BJ (cell line): ENCODE results near the gene CMSS1. TPM values are rescaled to one million over a fixed set of nuclear protein-coding genes. Genes with fewer than 3 reads are reported as not detected.

Experiments used
- CTCF ChIA-PET: fragments of 350-600 bp; formaldehyde crosslinking; extraction: SDS; loops from one replicate; lab custom pipeline; 2021; ENCODE audit warnings: antibody characterized with exemption, inconsistent platforms; lab: Yijun Ruan, JAX
- POLR2A ChIA-PET: fragments of 300-600 bp; sonication (Branson Sonifier 250); formaldehyde crosslinking; extraction: SDS; loops from one replicate; lab custom pipeline; 2021; ENCODE audit warnings: antibody characterized with exemption; lab: Charles Lee
- DNase-seq: peaks from one replicate; pipeline ENCODE4 v3.0.0-alpha.2; 2011; ENCODE audit warnings: low read depth
- H3K27me3 ChIP-seq: 2 replicates; pipeline ENCODE4 v1.6.0; 2011; ENCODE audit warnings: low read length; ENCODE audit not compliant: control insufficient read depth, insufficient read depth
- H3K36me3 ChIP-seq: 2 replicates; pipeline ENCODE4 v1.5.1; 2011; ENCODE audit warnings: low read length; ENCODE audit not compliant: control insufficient read depth, insufficient read depth
- H3K4me3 ChIP-seq: 2 replicates; pipeline ENCODE4 v1.5.1; 2011; ENCODE audit warnings: low read depth, mild to moderate bottlenecking, control low read depth, low read length
- CTCF ChIP-seq: IDR thresholded peaks from 2 replicates; pipeline ENCODE4 v1.5.1; 2011; ENCODE audit warnings: low read depth, mild to moderate bottlenecking, control low read depth, inconsistent platforms, low read length, moderate library complexity; ENCODE audit not compliant: insufficient read depth
- polyA plus RNA-seq: library from polyadenylated mRNA; depleted of rRNA; stranded (reverse); fragments of >200 nt; gene quantifications from 2 replicates; pipeline ENCODE4 v1.2.3, GENCODE V29; 2011

The CMSS1 gene
- polyA plus RNA-seq, 1 experiment = 6.7 TPM

GRCh38 chr3:100082714-100083113 is 265.1 kb downstream of the CMSS1 start:
- no peak for TF ChIP-seq CTCF
- POLR2A ChIA-PET = no interaction called here
- Histone ChIP-seq H3K36me3 (no peaks in the 10 kb centered on the region), H3K27me3 (no peaks in the 10 kb centered on the region), H3K4me3 (no peak overlapping the region)
- DNase-seq = no peak
- CTCF ChIA-PET = interaction anchor here (0.8 kb wide), 1 partner anchor 14 kb away, joined by 3 read pairs; no protein-coding TSS in a partner anchor

- POLR2A ChIA-PET = no interaction called here
Measured at GRCh38 chr3:100083209-100083608, 265.5 kb downstream of the CMSS1 start.

GRCh38 chr3:100084100-100084806 is 266.6 kb downstream of the CMSS1 start:
- no peak overlapping the region for H3K4me3 ChIP-seq
- no peaks in the 10 kb centered on the region for H3K36me3 ChIP-seq
- H3K27me3 ChIP-seq = no peaks in the 10 kb centered on the region
- CTCF ChIA-PET = interaction anchor here (0.8 to 1.7 kb wide), 3 partner anchors 10 to 163 kb away, joined by 3 read pairs; no protein-coding TSS in a partner anchor
- TF ChIP-seq CTCF = no peak
- DNase-seq = no peak
- POLR2A ChIA-PET = interaction anchor here (1.2 kb wide), 1 partner anchor 9 kb away, joined by 3 read pairs; no protein-coding TSS in a partner anchor

More at GRCh38 chr3:100083209-100083608, 265.5 kb downstream of the CMSS1 start:
- CTCF ChIA-PET = no interaction called here
- TF ChIP-seq CTCF = no peak
- Histone ChIP-seq H3K4me3 (no peak overlapping the region), H3K36me3 (no peaks in the 10 kb centered on the region), H3K27me3 (no peaks in the 10 kb centered on the region)
- DNase-seq = no peak

- no peak for DNase-seq
- H3K27me3 ChIP-seq = no peaks in the 10 kb centered on the region
- ChIA-PET CTCF (interaction anchor here (1.4 kb wide), 1 partner anchor 243 kb away, joined by 4 read pairs; no protein-coding TSS in a partner anchor), POLR2A (no interaction called here)
- no peak for TF ChIP-seq CTCF
- H3K4me3 ChIP-seq = no peak overlapping the region
- H3K36me3 ChIP-seq = no peaks in the 10 kb centered on the region
Measured at GRCh38 chr3:100086401-100086800, 268.7 kb downstream of the CMSS1 start.

GRCh38 chr3:100087198-100087597 is 269.5 kb downstream of the CMSS1 start:
- ChIA-PET POLR2A (no interaction called here), CTCF (no interaction called here)
- no peaks in the 10 kb centered on the region for H3K27me3 ChIP-seq
- peak; percentile 70 for DNase-seq
- H3K4me3 ChIP-seq = no peak overlapping the region
- no peaks in the 10 kb centered on the region for H3K36me3 ChIP-seq
- no peak for TF ChIP-seq CTCF
